HCT116 (cell line): ENCODE data around the gene UQCRHL. TPM values are rescaled to one million over a fixed set of nuclear protein-coding genes. Genes with fewer than 3 reads are reported as not detected.

ENCODE experiments used
- ATAC-seq: fragments of 200-7000 bp; cut with Tn5 transposase; 2 replicates; pipeline ENCODE4 v1.9.1; 2020; ENCODE audit warnings: mild to moderate bottlenecking, moderate library complexity
- BruUV-seq: library from RNA; stranded (reverse); fragments of 400-500 nt; replicated peaks from 2 replicates; lab custom pipeline; 2021; lab: Mats Ljungman, UMichigan
- CTCF ChIA-PET: fragments of 300-600 bp; sonication (Branson Sonifier 250); formaldehyde crosslinking; loops from one replicate; lab custom pipeline; 2021; ENCODE audit warnings: antibody characterized with exemption; lab: Charles Lee
- POLR2A ChIA-PET: fragments of 300-600, 350-600 bp; sonication (Branson Sonifier 250); formaldehyde crosslinking; loops from one replicate; lab custom pipeline; 2021; ENCODE audit warnings: antibody characterized with exemption; lab: Charles Lee
- RAD21 ChIA-PET, 2 experiments: fragments of 300-600 bp; sonication (Branson Sonifier 250); formaldehyde crosslinking; loops; one replicate each; lab custom pipeline; 2023; ENCODE audit warnings: low total read pairs in 2 of 2; ENCODE audit not compliant: uncharacterized antibody in 2 of 2, unreplicated experiment in 2 of 2, low non-redundant PET in 1 of 2; lab: Charles Lee
- DNase-seq: peaks from one replicate; pipeline ENCODE4 v3.0.0-alpha.2; 2010; ENCODE audit warnings: low read depth, low spot score
- H2AFZ ChIP-seq: fragments of 200-600 bp; shearing (Covaris generic), sonication (generic); 2 replicates; pipeline ENCODE4 v1.6.1; 2017; ENCODE audit warnings: low read depth, mixed run types, mixed read lengths, antibody characterized with exemption, low read length; ENCODE audit not compliant: poor library complexity, severe bottlenecking
- H3K27ac ChIP-seq: 2 replicates; pipeline ENCODE4 v1.5.1; 2012; ENCODE audit warnings: low read depth, low read length
- H3K27me3 ChIP-seq: fragments of 200-600 bp; sonication (generic); 2 replicates; pipeline ENCODE4 v1.6.1; 2016; ENCODE audit warnings: mixed run types, low read length, mixed read lengths; ENCODE audit not compliant: insufficient read depth
- H3K36me3 ChIP-seq, 2 experiments: fragments of 200-500 bp in 1 of 2; fragments of 200-600 bp in 1 of 2; sonication (Bioruptor generic) in 1 of 2; sonication (generic) in 1 of 2; 2 replicates each; pipeline versions ENCODE4 v1.5.1 to v1.6.1; 2014 to 2016; ENCODE audit warnings: low read length in 2 of 2, inconsistent platforms in 1 of 2, mixed read lengths in 1 of 2, mixed run types in 1 of 2; ENCODE audit not compliant: insufficient read depth in 2 of 2, control insufficient read depth in 1 of 2
- H3K4me1 ChIP-seq, 2 experiments: fragments of 200-600 bp in 1 of 2; sonication (generic) in 1 of 2; 2 replicates each; pipeline versions ENCODE4 v1.5.1 to v1.6.1; 2012 to 2017; ENCODE audit warnings: low read length in 2 of 2, inconsistent platforms in 1 of 2, mild to moderate bottlenecking in 1 of 2, mixed read lengths in 1 of 2, mixed run types in 1 of 2, moderate library complexity in 1 of 2; ENCODE audit not compliant: insufficient read depth in 2 of 2, control insufficient read depth in 1 of 2
- H3K4me2 ChIP-seq: fragments of 200-600 bp; sonication (generic); 2 replicates; pipeline ENCODE4 v1.6.1; 2017; ENCODE audit warnings: mixed run types, low read length, mixed read lengths
- H3K4me3 ChIP-seq, 2 experiments: fragments of 200-600 bp in 1 of 2; sonication (generic) in 1 of 2; replicated peaks in 1 of 2; 2 replicates each; pipeline ENCODE4 v1.5.1; 2011 to 2016; ENCODE audit warnings: low read length in 2 of 2, control low read depth in 1 of 2, low read depth in 1 of 2, mild to moderate bottlenecking in 1 of 2, mixed read lengths in 1 of 2, mixed run types in 1 of 2
- H3K79me2 ChIP-seq: fragments of 200-600 bp; sonication (generic); 2 replicates; pipeline ENCODE4 v1.6.1; 2017; ENCODE audit warnings: mild to moderate bottlenecking, mixed run types, low read length, moderate library complexity, mixed read lengths; ENCODE audit not compliant: insufficient read depth
- H3K9ac ChIP-seq: fragments of 200-600 bp; sonication (generic); 2 replicates; pipeline ENCODE4 v1.6.1; 2016; ENCODE audit warnings: low read length, mixed read lengths
- H3K9me2 ChIP-seq: fragments of 200-600 bp; sonication (generic), shearing (Covaris generic); 2 replicates; pipeline ENCODE4 v1.6.1; 2017; ENCODE audit warnings: mixed run types, mild to moderate bottlenecking, moderate library complexity; ENCODE audit not compliant: insufficient read depth
- H3K9me3 ChIP-seq, 2 experiments: fragments of 200-500 bp in 1 of 2; fragments of 200-600 bp in 1 of 2; sonication (Bioruptor generic) in 1 of 2; sonication (generic) in 1 of 2; 2 replicates each; pipeline ENCODE4 v1.6.1; 2014 to 2017; ENCODE audit warnings: low read length in 2 of 2, mixed read lengths in 2 of 2, inconsistent platforms in 1 of 2, low read depth in 1 of 2, mild to moderate bottlenecking in 1 of 2, mixed run types in 1 of 2, moderate library complexity in 1 of 2; ENCODE audit not compliant: control insufficient read depth in 1 of 2, insufficient read depth in 1 of 2
- H4K20me1 ChIP-seq: fragments of 200-600 bp; sonication (generic), shearing (Covaris generic); 2 replicates; pipeline ENCODE4 v1.6.1; 2017; ENCODE audit warnings: mixed run types, mild to moderate bottlenecking, moderate library complexity; ENCODE audit not compliant: insufficient read depth
- ATF3 ChIP-seq: IDR thresholded peaks from 2 replicates; pipeline ENCODE4 v1.6.1; 2012
- CBX3 ChIP-seq: IDR thresholded peaks from 2 replicates; pipeline ENCODE4 v1.6.1; 2012; ENCODE audit warnings: low read depth
- CEBPB ChIP-seq: IDR thresholded peaks from 2 replicates; pipeline ENCODE4 v1.6.1; 2012; ENCODE audit warnings: low read depth
- ELF1 ChIP-seq: IDR thresholded peaks from 2 replicates; pipeline ENCODE4 v1.6.1; 2012; ENCODE audit warnings: low read depth, borderline replicate concordance
- EZH2 ChIP-seq: fragments of 200-600 bp; sonication (generic); IDR thresholded peaks from 2 replicates; pipeline ENCODE4 v1.6.1; 2017; ENCODE audit warnings: antibody characterized with exemption, mixed run types
- JUND ChIP-seq: IDR thresholded peaks from 2 replicates; pipeline ENCODE4 v1.6.1; 2012
- MAX ChIP-seq: IDR thresholded peaks from 2 replicates; pipeline ENCODE4 v1.6.1; 2012
- SRF ChIP-seq: IDR thresholded peaks from 2 replicates; pipeline ENCODE4 v1.6.1; 2012; ENCODE audit warnings: low read depth
- YY1 ChIP-seq: IDR thresholded peaks from 2 replicates; pipeline ENCODE4 v1.6.1; 2011; ENCODE audit warnings: low read length, low read depth, moderate library complexity, mild to moderate bottlenecking; ENCODE audit not compliant: insufficient replicate concordance; ENCODE audit errors: extremely low read depth
- ZBTB33 ChIP-seq: IDR thresholded peaks from 2 replicates; pipeline ENCODE4 v1.6.1; 2011; ENCODE audit warnings: mild to moderate bottlenecking, low read length, moderate library complexity; ENCODE audit not compliant: insufficient replicate concordance; ENCODE audit errors: extremely low read depth
- ZFX ChIP-seq: fragments of 450-650 bp; IDR thresholded peaks from 2 replicates; pipeline ENCODE4 v1.6.1; 2017
- intact Hi-C: fragments of 100-400 bp; cut with micrococcal nuclease; formaldehyde crosslinking; loops from 2 replicates; pipeline ENCODE4 v1.10.0; 2022
- total RNA-seq: library from RNA; stranded (reverse); gene quantifications from one replicate; pipeline ENCODE4 v1.2.1, GENCODE V29; 2021; ENCODE audit not compliant: unreplicated experiment

The UQCRHL gene
- total RNA-seq, 1 experiment from 2014 or later: 2.5 TPM

GRCh38 chr1:15820478-15820877 lies 13.0 kb upstream of the UQCRHL start:
- CTCF ChIA-PET: no interaction called here
- ATAC-seq (peak; percentile 37; the same call in 1 of the 2 replicates), DNase-seq (no peak)
- intact Hi-C loops: no loop called here
- no peak overlapping the region for H3K9ac ChIP-seq
- no peak overlapping the region for H2AFZ ChIP-seq
- no peak overlapping the region for H3K27ac ChIP-seq
- H3K4me1 ChIP-seq: peaks cover 5 to 11% of the 10 kb centered on the region in 2 experiments; a peak in 3 of 4 replicates
- RAD21 ChIA-PET: no interaction called here
- TF ChIP-seq CBX3 (no peak), ELF1 (no peak), YY1 (no peak), ATF3 (no peak), ZFX (no peak), EZH2 (no peak), JUND (no peak), SRF (no peak), CEBPB (no peak), ZBTB33 (no peak), MAX (no peak)
- peak overlapping the region; percentile 9; the same call in 1 of the 2 replicates for H3K4me2 ChIP-seq
- no peaks in the 10 kb centered on the region for H3K27me3 ChIP-seq
- no TSS peak for BruUV-seq
- H3K9me3 ChIP-seq: no peaks in the 10 kb centered on the region
- no peaks in the 10 kb centered on the region for H3K79me2 ChIP-seq
- POLR2A ChIA-PET: interaction anchor here (0.6 kb wide), 1 partner anchor 22 kb away, joined by 3 read pairs; no protein-coding TSS in a partner anchor
- H4K20me1 ChIP-seq: no peaks in the 10 kb centered on the region
- H3K4me3 ChIP-seq: no peak overlapping the region
- H3K9me2 ChIP-seq: no peaks in the 10 kb centered on the region
- H3K36me3 ChIP-seq: no peaks in the 10 kb centered on the region
